K562 (cell line): Measurements from ENCODE around the gene PPM1M. TPM values are rescaled to one million over a fixed set of nuclear protein-coding genes. Genes with fewer than 3 reads are reported as not detected.

ENCODE experiments used
- ATAC-seq: fragments of 200-7000 bp; cut with Tn5 transposase; 3 replicates; pipeline ENCODE4 v1.9.1; 2020; ENCODE audit warnings: moderate library complexity
- BruUV-seq: library from RNA; stranded (reverse); fragments of 400-500 nt; replicated peaks from 2 replicates; lab custom pipeline; 2021; lab: Mats Ljungman, UMichigan
- CTCF ChIA-PET: fragments of 300-600 bp; formaldehyde crosslinking; extraction: SDS; loops from one replicate; lab custom pipeline; 2021; ENCODE audit warnings: low intra/inter-chr PET ratio; lab: Yijun Ruan, JAX
- POLR2A ChIA-PET: fragments of 300-600, 350-650 bp; sonication (Branson Sonifier 250); formaldehyde crosslinking; extraction: SDS; loops from one replicate; lab custom pipeline; 2021; ENCODE audit warnings: antibody characterized with exemption, inconsistent platforms; lab: Yijun Ruan, JAX
- DNase-seq, 4 experiments: peaks; one replicate each; pipeline versions ENCODE4 v3.0.0 to v3.0.0-alpha.2; 2011 to 2018; ENCODE audit warnings: low spot score in 3 of 4, mixed read lengths in 3 of 4; ENCODE audit errors: extremely low read depth in 1 of 4
- FAIRE-seq: peaks from 2 replicates; lab custom pipeline; 2011; peaks lifted over from hg19 to GRCh38; lab: Jason Lieb, UNC
- H2AFZ ChIP-seq: 2 replicates; pipeline ENCODE4 v1.6.0; 2011; ENCODE audit warnings: low read depth, low read length, control low read depth, inconsistent platforms
- H3K27ac ChIP-seq: fragments of 200-600 bp; 3 replicates; pipeline ENCODE4 v1.8.0; 2011; ENCODE audit warnings: low read depth, mild to moderate bottlenecking, control low read depth, inconsistent platforms, low read length, moderate library complexity, mixed read lengths; ENCODE audit errors: extremely low read depth
- H3K27me3 ChIP-seq, 2 experiments: fragments of 300-600 bp in 1 of 2; 2 replicates in 1 of 2; 3 replicates in 1 of 2; pipeline versions ENCODE4 v1.6.0 to v1.8.0; 2011; ENCODE audit warnings: inconsistent platforms in 2 of 2, low read length in 2 of 2, mild to moderate bottlenecking in 1 of 2, mixed read lengths in 1 of 2, moderate library complexity in 1 of 2; ENCODE audit not compliant: control insufficient read depth in 2 of 2, insufficient read depth in 2 of 2
- H3K36me3 ChIP-seq: fragments of 300-600 bp; 3 replicates; pipeline ENCODE4 v1.8.0; 2011; ENCODE audit warnings: mild to moderate bottlenecking, low read length, inconsistent platforms; ENCODE audit not compliant: control insufficient read depth, insufficient read depth
- H3K4me1 ChIP-seq, 2 experiments: fragments of 200-600 bp in 1 of 2; replicated peaks in 1 of 2; 2 replicates in 1 of 2; 3 replicates in 1 of 2; pipeline versions ENCODE4 v1.5.1 to v1.8.0; 2011; ENCODE audit warnings: inconsistent platforms in 2 of 2, low read length in 2 of 2, mild to moderate bottlenecking in 1 of 2, mixed read lengths in 1 of 2, moderate library complexity in 1 of 2; ENCODE audit not compliant: control insufficient read depth in 2 of 2, insufficient read depth in 2 of 2
- H3K4me2 ChIP-seq: 2 replicates; pipeline ENCODE4 v1.6.1; 2011; ENCODE audit warnings: low read length, control low read depth, inconsistent platforms, mixed read lengths; ENCODE audit not compliant: insufficient read depth
- H3K4me3 ChIP-seq: fragments of 200-600 bp; sonication (generic), shearing (Covaris generic); 2 replicates; pipeline ENCODE4 v1.5.1; 2016; ENCODE audit warnings: control low read depth, inconsistent platforms
- H3K79me2 ChIP-seq: fragments of 200-600 bp; 3 replicates; pipeline ENCODE4 v1.8.0; 2011; ENCODE audit warnings: low read length, inconsistent platforms; ENCODE audit not compliant: control insufficient read depth, insufficient read depth
- H3K9ac ChIP-seq, 2 experiments: 2 replicates each; pipeline versions ENCODE4 v1.6.0 to v1.6.1; 2011; ENCODE audit warnings: low read depth in 2 of 2, low read length in 2 of 2, control low read depth in 1 of 2, inconsistent platforms in 1 of 2, mild to moderate bottlenecking in 1 of 2, mixed read lengths in 1 of 2; ENCODE audit not compliant: insufficient read depth in 1 of 2
- H3K9me1 ChIP-seq: one replicate; pipeline ENCODE4 v1.6.0; 2011; ENCODE audit warnings: inconsistent platforms, mild to moderate bottlenecking, low read length, moderate library complexity; ENCODE audit not compliant: control insufficient read depth, insufficient read depth
- H3K9me3 ChIP-seq: replicated peaks from 2 replicates; pipeline ENCODE4 v1.5.1; 2011; ENCODE audit warnings: low read depth, low read length, inconsistent platforms; ENCODE audit not compliant: control insufficient read depth, insufficient read depth
- H4K20me1 ChIP-seq: replicated peaks from 2 replicates; pipeline ENCODE4 v1.6.1; 2011; ENCODE audit warnings: low read length, inconsistent platforms, mixed read lengths; ENCODE audit not compliant: control insufficient read depth, insufficient read depth
- BHLHE40 ChIP-seq: IDR thresholded peaks from 2 replicates; pipeline ENCODE4 v1.6.1; 2011; ENCODE audit warnings: low read length, improper control_type of control experiment
- CC2D1A ChIP-seq: fragments of 450-650 bp; IDR thresholded peaks from 2 replicates; pipeline ENCODE4 v1.6.1; 2017; ENCODE audit warnings: mild to moderate bottlenecking
- DPF2 ChIP-seq: fragments of 450-650 bp; IDR thresholded peaks from 2 replicates; pipeline ENCODE4 v1.6.1; 2016
- HDGF ChIP-seq: fragments of 450-650 bp; IDR thresholded peaks from 2 replicates; pipeline ENCODE4 v1.6.1; 2016
- HEY1 ChIP-seq: fragments of 250-450 bp; sonication (Bioruptor Pico); IDR thresholded peaks from 2 replicates; pipeline ENCODE4 v1.5.0; 2020; ENCODE audit warnings: mild to moderate bottlenecking, moderate library complexity, borderline replicate concordance
- MCM7 ChIP-seq, 2 experiments: fragments of 450-650 bp; IDR thresholded peaks; 2 replicates each; pipeline ENCODE4 v1.6.1; 2016 to 2018
- RFX1 ChIP-seq: fragments of 450-650 bp; IDR thresholded peaks from 2 replicates; pipeline ENCODE4 v1.6.1; 2016; ENCODE audit warnings: mild to moderate bottlenecking, moderate library complexity
- SAFB ChIP-seq: fragments of 200-400 bp; formaldehyde crosslinking; IDR thresholded peaks from 2 replicates; pipeline ENCODE4 v1.6.1; 2017; ENCODE audit warnings: low read depth, low read length, borderline replicate concordance
- SRSF3 ChIP-seq: fragments of 200-400 bp; formaldehyde crosslinking; IDR thresholded peaks from 2 replicates; pipeline ENCODE4 v1.6.1; 2016; ENCODE audit warnings: mild to moderate bottlenecking, low read length, moderate library complexity; ENCODE audit not compliant: insufficient read depth
- UBTF ChIP-seq, 2 experiments: IDR thresholded peaks; 2 replicates each; pipeline ENCODE4 v1.6.1; 2012; ENCODE audit warnings: improper control_type of control experiment in 2 of 2, low read depth in 2 of 2, low read length in 2 of 2, borderline replicate concordance in 1 of 2
- ZSCAN29 ChIP-seq: fragments of 450-650 bp; IDR thresholded peaks from 2 replicates; pipeline ENCODE4 v1.6.1; 2017
- WGBS: fragments of 100-300 bp; shearing (Covaris generic); methylation state at CpG from one replicate; pipeline ENCODE4 v1.1.6; 2016; ENCODE audit warnings: low coverage, mixed read lengths; ENCODE audit not compliant: insufficient coverage; ENCODE audit errors: missing lambda C conversion rate; 5-methylcytosine and 5-hydroxymethylcytosine counted together
- in situ Hi-C: fragments of 300-500 bp; cut with MboI; formaldehyde crosslinking; loops from 4 replicates; pipeline ENCODE4 v1.15.0; 2018; ENCODE audit warnings: inconsistent platforms, mixed read lengths
- intact Hi-C: fragments of 100-400 bp; cut with micrococcal nuclease; formaldehyde crosslinking; loops from 2 replicates; pipeline ENCODE4 v1.14.2; 2022
- polyA plus RNA-seq, 8 experiments: library from polyadenylated mRNA; depleted of rRNA in 4 of 8; stranded (reverse) in 5 of 8; unstranded in 3 of 8; fragments of >200 nt; fragmentation: Nextera tagmentation in 2 of 8; fragmentation: Illumina TruSeq in 1 of 8; extraction: Ambion mirVana in 2 of 8; extraction: Trizol in 1 of 8; gene quantifications; 2 replicates each; pipeline versions ENCODE4 v1.2.1 to v1.2.3, GENCODE V29; 2011 to 2014; ENCODE audit warnings: inconsistent platforms in 1 of 8, missing spikeins in 1 of 8
- total RNA-seq, 7 experiments: library from RNA; depleted of rRNA in 6 of 7; stranded (reverse); fragments of >200 nt in 6 of 7; fragmentation: Illumina TruSeq in 2 of 7; extraction: Trizol in 2 of 7; gene quantifications; 2 replicates each; pipeline versions ENCODE4 v1.2.1 to v1.2.3, GENCODE V29; 2011 to 2021; ENCODE audit warnings: low replicate concordance in 1 of 7
- TF ChIP-seq, protein P1 (sequence below): sonication (generic); IDR thresholded peaks from 2 replicates; pipeline ENCODE4 v1.6.1; 2016

PPM1M gene
- total and polyA plus RNA-seq, 9 of the 15 experiments (the other 6 are each of a cell fraction or from before 2014, with no cell fraction given): 1.4 to 9.2 (median 4.4) TPM

DNA sequence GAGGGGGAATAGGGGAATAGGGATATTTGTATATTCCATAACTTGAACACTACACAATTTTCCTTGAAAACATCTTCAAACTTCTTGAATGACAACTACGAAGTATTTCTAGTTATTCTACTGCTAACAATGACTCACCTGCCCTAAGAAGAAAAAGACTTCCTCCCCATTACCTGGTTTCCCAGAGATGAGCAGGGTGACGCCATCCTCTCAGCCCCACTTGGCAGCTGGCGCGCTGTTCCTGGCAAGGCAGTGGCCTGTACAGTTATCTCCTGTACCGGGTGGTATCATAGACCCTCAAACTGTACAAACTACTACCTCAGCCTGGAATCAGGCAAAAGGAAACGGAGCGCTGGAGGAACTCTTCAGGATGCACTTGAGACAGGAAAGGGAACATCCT, 22.5 kb downstream of the PPM1M start:
- peaks cover 5% of the 10 kb centered on the region for H3K9me1 ChIP-seq
- H3K36me3 ChIP-seq: peaks cover 92% of the 10 kb centered on the region
- CTCF ChIA-PET: no interaction called here
- no peak overlapping the region for H3K4me3 ChIP-seq
- no peaks in the 10 kb centered on the region for H3K27me3 ChIP-seq
- FAIRE-seq (no peak), DNase-seq (no peak), ATAC-seq (no peak)
- peaks cover 5% of the 10 kb centered on the region; the same call in 1 of the 2 replicates for H4K20me1 ChIP-seq
- H3K79me2 ChIP-seq: peaks cover 83% of the 10 kb centered on the region
- intact Hi-C loops: no loop called here
- no TSS peak for BruUV-seq
- no peak overlapping the region for H3K9ac ChIP-seq
- H3K4me1 ChIP-seq: peaks cover 0 to 2% of the 10 kb centered on the region in 2 experiments; a peak in 2 of 5 replicates
- 92% methylated on average over 6 of the region's 7 CpGs for WGBS
- H3K4me2 ChIP-seq: no peak overlapping the region
- H2AFZ ChIP-seq: no peak overlapping the region
- no peak for TF ChIP-seq BHLHE40
- TF ChIP-seq, protein P1, sequence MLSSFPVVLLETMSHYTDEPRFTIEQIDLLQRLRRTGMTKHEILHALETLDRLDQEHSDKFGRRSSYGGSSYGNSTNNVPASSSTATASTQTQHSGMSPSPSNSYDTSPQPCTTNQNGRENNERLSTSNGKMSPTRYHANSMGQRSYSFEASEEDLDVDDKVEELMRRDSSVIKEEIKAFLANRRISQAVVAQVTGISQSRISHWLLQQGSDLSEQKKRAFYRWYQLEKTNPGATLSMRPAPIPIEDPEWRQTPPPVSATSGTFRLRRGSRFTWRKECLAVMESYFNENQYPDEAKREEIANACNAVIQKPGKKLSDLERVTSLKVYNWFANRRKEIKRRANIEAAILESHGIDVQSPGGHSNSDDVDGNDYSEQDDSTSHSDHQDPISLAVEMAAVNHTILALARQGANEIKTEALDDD: no peak
- no peak for TF ChIP-seq SRSF3
- TF ChIP-seq HEY1 (CRISPR knock-in tag): no peak
- TF ChIP-seq UBTF (IDR thresholded peaks at IDR 0.05; ENCODE audit: borderline replicate concordance in 1 of 2, low read depth in 2 of 2, low read length in 2 of 2): no peak
- TF ChIP-seq MCM7 (IDR thresholded peaks at IDR 0.05): no peak
- TF ChIP-seq DPF2: no peak
- TF ChIP-seq ZSCAN29: no peak
- no peak for TF ChIP-seq RFX1
- TF ChIP-seq SAFB: no peak
- TF ChIP-seq HDGF: no peak
- TF ChIP-seq CC2D1A: no peak
- no peak overlapping the region for H3K27ac ChIP-seq
- H3K9me3 ChIP-seq: no peaks in the 10 kb centered on the region
- POLR2A ChIA-PET: interaction anchor here (3.3 kb wide), 1 partner anchor 9 kb away, joined by 14 read pairs; no protein-coding TSS in a partner anchor
- in situ Hi-C loops: no loop called here
